Naive thymus-derived CD4-positive, alpha-beta T cell (primary cell): ENCODE results near the gene ELL. TPM values are rescaled to one million over a fixed set of nuclear protein-coding genes. Genes with fewer than 3 reads are reported as not detected.

ENCODE experiments used
- ATAC-seq: fragments of 150-1000 bp; cut with Tn5 transposase; 2 replicates; pipeline ENCODE4 v1.10.0; 2021; ENCODE audit warnings: mild to moderate bottlenecking, moderate library complexity
- CTCF ChIA-PET: fragments of 350-600 bp; sonication (Branson Sonifier 250); formaldehyde crosslinking; loops from one replicate; lab custom pipeline; 2021; ENCODE audit warnings: antibody characterized with exemption; lab: Charles Lee
- POLR2A ChIA-PET: fragments of 350-600 bp; sonication (Branson Sonifier 250); formaldehyde crosslinking; loops from one replicate; lab custom pipeline; 2021; ENCODE audit warnings: antibody characterized with exemption, inconsistent platforms; lab: Charles Lee
- DNase-seq, 9 donors: peaks; one replicate each; pipeline versions ENCODE4 v3.0.0 to v3.0.0-alpha.2; 2020 to 2022; ENCODE audit warnings: mixed read lengths in 1 of 9
- H3K27ac ChIP-seq: one replicate; pipeline ENCODE4 v1.7.0; 2013; ENCODE audit warnings: mild to moderate bottlenecking, low read depth, low read length, moderate library complexity
- H3K27me3 ChIP-seq, 2 donors: one replicate each; pipeline ENCODE4 v1.7.0; 2013; ENCODE audit warnings: low read length in 2 of 2, mild to moderate bottlenecking in 2 of 2, moderate library complexity in 2 of 2; ENCODE audit not compliant: control insufficient read depth in 2 of 2, insufficient read depth in 2 of 2
- H3K36me3 ChIP-seq, 3 experiments: 1 replicate in 2 of 3; 2 replicates in 1 of 3; pipeline ENCODE4 v1.7.0; 2013; ENCODE audit warnings: low read length in 3 of 3, mild to moderate bottlenecking in 3 of 3, moderate library complexity in 1 of 3; ENCODE audit not compliant: insufficient read depth in 3 of 3, control insufficient read depth in 2 of 3
- H3K4me1 ChIP-seq, 2 donors: one replicate each; pipeline ENCODE4 v1.7.0; 2013; ENCODE audit warnings: low read length in 2 of 2, mild to moderate bottlenecking in 2 of 2, moderate library complexity in 1 of 2; ENCODE audit not compliant: control insufficient read depth in 2 of 2, insufficient read depth in 2 of 2
- H3K4me3 ChIP-seq: 2 replicates; pipeline ENCODE4 v1.7.0; 2013; ENCODE audit warnings: mild to moderate bottlenecking, low read length
- H3K9me3 ChIP-seq, 3 experiments: 1 replicate in 2 of 3; 2 replicates in 1 of 3; pipeline ENCODE4 v1.7.0; 2013; ENCODE audit warnings: low read length in 3 of 3; ENCODE audit not compliant: control insufficient read depth in 2 of 3
- H3K27ac Mint-ChIP-seq, 9 donors: one replicate each; pipeline ENCODE4 v1.8.0; 2020 to 2022; ENCODE audit warnings: mixed read lengths in 9 of 9, mild to moderate bottlenecking in 8 of 9, moderate library complexity in 5 of 9, inconsistent platforms in 2 of 9
- H3K27me3 Mint-ChIP-seq, 5 donors: one replicate each; pipeline ENCODE4 v1.8.0; 2021 to 2022; ENCODE audit warnings: mixed read lengths in 5 of 5, mild to moderate bottlenecking in 1 of 5
- H3K36me3 Mint-ChIP-seq, 5 donors: one replicate each; pipeline ENCODE4 v1.8.0; 2020 to 2022; ENCODE audit warnings: mixed read lengths in 5 of 5, mild to moderate bottlenecking in 3 of 5, inconsistent platforms in 1 of 5
- H3K4me1 Mint-ChIP-seq, 7 donors: one replicate each; pipeline ENCODE4 v1.8.0; 2020 to 2022; ENCODE audit warnings: mixed read lengths in 7 of 7, mild to moderate bottlenecking in 3 of 7, inconsistent platforms in 1 of 7
- H3K4me3 Mint-ChIP-seq, 10 donors: one replicate each; pipeline ENCODE4 v1.8.0; 2020 to 2022; ENCODE audit warnings: mild to moderate bottlenecking in 10 of 10, mixed read lengths in 10 of 10, moderate library complexity in 6 of 10, inconsistent platforms in 2 of 10
- H3K9me3 Mint-ChIP-seq, 11 donors: one replicate each; pipeline ENCODE4 v1.8.0; 2020 to 2022; ENCODE audit warnings: mixed read lengths in 11 of 11, mild to moderate bottlenecking in 4 of 11, inconsistent platforms in 1 of 11, moderate library complexity in 1 of 11
- intact Hi-C, 2 donors: fragments of 100-400 bp; cut with micrococcal nuclease; formaldehyde crosslinking; loops; one replicate each; pipeline ENCODE4 v1.15.1; 2023
- polyA plus RNA-seq, 2 donors: library from polyadenylated mRNA; unstranded; fragments of 300-500 nt; fragmentation: Illumina TruSeq; gene quantifications; one replicate each; pipeline ENCODE4 v1.2.3, GENCODE V29; 2021
- total RNA-seq, 6 experiments: library from RNA in 5 of 6; stranded (reverse) in 5 of 6; gene quantifications; 1 replicate in 5 of 6; 2 replicates in 1 of 6; pipeline ENCODE4 v1.2.3 and lab custom pipeline; 2021 to 2026

The ELL gene
- total and polyA plus RNA-seq, 7 experiments from 2014 or later: 8.9 to 70.4 (median 22.1) TPM

GRCh38 chr19:18558202-18558555 lies 36.3 kb upstream of the ELL start:
- intact Hi-C loops: no loop called here
- H3K4me3 ChIP-seq: peak overlapping the region; percentile 84
- Mint-ChIP-seq H3K36me3 (peaks cover 0 to 11% (median 3%) of the 10 kb centered on the region in 5 donors), H3K27me3 (no peaks in the 10 kb centered on the region), H3K4me1 (peaks cover 6 to 25% (median 23%) of the 10 kb centered on the region in 7 donors), H3K27ac (peak overlapping the region; percentile 87 to 97 (median 95)), H3K4me3 (peak overlapping the region; percentile 83 to 93 (median 91)), H3K9me3 (peaks cover 0 to 2% (median 0%) of the 10 kb centered on the region in 11 donors)
- H3K27ac ChIP-seq: peak overlapping the region; percentile 95
- ChIA-PET POLR2A (interaction anchor here (0.6 to 2.6 kb wide), 18 partner anchors 8 to 1433 kb away, joined by 3 to 47 read pairs (median 6); partner anchors contain the start of genes COPE, DDX49, ELL and FKBP8), CTCF (interaction anchor here (0.6 to 2.1 kb wide), 8 partner anchors 10 to 289 kb away, joined by 3 to 11 read pairs (median 4); partner anchors contain the start of genes REX1BD and UBA52)
- DNase-seq (no peak), ATAC-seq (no peak)
- peaks cover 13 to 15% of the 10 kb centered on the region in 2 donors for H3K4me1 ChIP-seq
- H3K9me3 ChIP-seq: no peaks in the 10 kb centered on the region
- H3K36me3 ChIP-seq: peaks cover 0 to 18% (median 7%) of the 10 kb centered on the region in 3 experiments
- H3K27me3 ChIP-seq: no peaks in the 10 kb centered on the region

- peak within 1 kb of the TSS; percentile 87 to 97 (median 96) for H3K27ac Mint-ChIP-seq
- peak within 1 kb of the TSS; percentile 84 for H3K4me3 ChIP-seq
- POLR2A ChIA-PET: interaction anchor here (0.6 to 2.6 kb wide), 22 partner anchors 9 to 1433 kb away, joined by 3 to 47 read pairs (median 5); partner anchors contain the start of genes COPE, DDX49, ELL and FKBP8
Measured at GRCh38 chr19:18557411-18558201, 35.7 kb upstream of the ELL start, which contains the start of gene KXD1. Gene KXD1 (plus strand): TSS chr19:18557870. CDS start chr19:18562057, 4,187 bp downstream.

GRCh38 chr19:18551631-18552030 lies 29.8 kb upstream of the ELL start:
- Histone ChIP-seq H3K36me3 (no peaks in the 10 kb centered on the region), H3K4me3 (no peak overlapping the region), H3K9me3 (no peaks in the 10 kb centered on the region), H3K4me1 (no peaks in the 10 kb centered on the region), H3K27ac (no peak overlapping the region), H3K27me3 (no peaks in the 10 kb centered on the region)
- ChIA-PET CTCF (no interaction called here), POLR2A (interaction anchor here (0.7 kb wide), 1 partner anchor 643 kb away, joined by 5 read pairs; no protein-coding TSS in a partner anchor)
- Mint-ChIP-seq H3K27ac (no peak overlapping the region), H3K27me3 (no peaks in the 10 kb centered on the region), H3K4me1 (no peaks in the 10 kb centered on the region), H3K9me3 (no peaks in the 10 kb centered on the region), H3K36me3 (no peaks in the 10 kb centered on the region), H3K4me3 (no peak overlapping the region)
- intact Hi-C loops: no loop called here
- DNase-seq: no peak
- ATAC-seq: no peak

More at GRCh38 chr19:18557411-18558201, 35.7 kb upstream of the ELL start, which contains the start of gene KXD1:
- H3K4me1 ChIP-seq: peaks cover 13 to 15% of the 10 kb centered on the region in 2 donors
- Mint-ChIP-seq H3K4me3 (peak within 1 kb of the TSS; percentile 83 to 93 (median 91)), H3K27me3 (no peaks in the 10 kb centered on the region), H3K9me3 (peaks cover 0 to 2% (median 0%) of the 10 kb centered on the region in 11 donors), H3K36me3 (peaks cover 0 to 7% (median 3%) of the 10 kb centered on the region in 5 donors), H3K4me1 (peaks cover 6 to 25% (median 23%) of the 10 kb centered on the region in 7 donors)
- no peaks in the 10 kb centered on the region for H3K9me3 ChIP-seq
- ATAC-seq (peak; percentile 100), DNase-seq (peak; percentile 89 to 99 (median 97))
- no peaks in the 10 kb centered on the region for H3K27me3 ChIP-seq
- CTCF ChIA-PET: interaction anchor here (0.6 to 2.1 kb wide), 8 partner anchors 10 to 289 kb away, joined by 3 to 11 read pairs (median 4); partner anchors contain the start of genes REX1BD and UBA52
- peak within 1 kb of the TSS; percentile 95 for H3K27ac ChIP-seq
- intact Hi-C loops: loop anchor here (1.0 to 2.0 kb wide), 11 partner anchors 13 to 364 kb away; partner anchors contain the start of genes COPE (in 2 of the 2), DDX49 (in 2 of the 2), ELL (in 2 of the 2) and UBA52 (in 2 of the 2)
- peaks cover 0 to 12% (median 6%) of the 10 kb centered on the region in 3 experiments for H3K36me3 ChIP-seq

GRCh38 chr19:18543814-18544475 lies 22.1 kb upstream of the ELL start:
- DNase-seq (peak; percentile 40 to 86 (median 74)), ATAC-seq (peak; percentile 88)
- Histone ChIP-seq H3K4me3 (peak overlapping the region; percentile 67), H3K9me3 (no peaks in the 10 kb centered on the region), H3K4me1 (peaks cover 15 to 16% of the 10 kb centered on the region in 2 donors), H3K36me3 (peaks cover 0 to 23% (median 3%) of the 10 kb centered on the region in 3 experiments), H3K27me3 (no peaks in the 10 kb centered on the region), H3K27ac (peak overlapping the region; percentile 87)
- H3K27me3 Mint-ChIP-seq: no peaks in the 10 kb centered on the region
- CTCF ChIA-PET: interaction anchor here (0.8 to 2.5 kb wide), 4 partner anchors 10 to 156 kb away, joined by 3 to 9 read pairs (median 5); partner anchors contain the start of gene KXD1
- peak overlapping the region; percentile 90 to 99 (median 94) for H3K4me3 Mint-ChIP-seq
- H3K4me1 Mint-ChIP-seq: peaks cover 14 to 31% (median 26%) of the 10 kb centered on the region in 7 donors
- peaks cover 0 to 5% (median 0%) of the 10 kb centered on the region in 5 donors for H3K36me3 Mint-ChIP-seq
- POLR2A ChIA-PET: interaction anchor here (0.9 to 2.8 kb wide), 11 partner anchors 10 to 290 kb away, joined by 3 to 42 read pairs (median 5); partner anchors contain the start of genes KXD1, REX1BD and UBA52
- H3K27ac Mint-ChIP-seq: peak overlapping the region; percentile 89 to 100 (median 97)
- intact Hi-C loops: loop anchor here (1.0 to 5.0 kb wide), 7 partner anchors 13 to 375 kb away; partner anchors contain the start of genes ELL (in 2 of the 2), KXD1 (in 2 of the 2), UBA52 (in 2 of the 2) and COPE (in 1 of the 2)
- H3K9me3 Mint-ChIP-seq: no peaks in the 10 kb centered on the region

GRCh38 chr19:18542941-18543813 lies 21.3 kb upstream of the ELL start, which contains the start of gene FKBP8:
Gene FKBP8 (minus strand): TSS chr19:18543573. CDS start chr19:18541970, 1,603 bp downstream.
- DNase-seq: peak; percentile 84 to 95 (median 91)
- H3K4me1 ChIP-seq: peaks cover 15 to 16% of the 10 kb centered on the region in 2 donors
- H3K4me1 Mint-ChIP-seq: peaks cover 14 to 31% (median 26%) of the 10 kb centered on the region in 7 donors
- no peaks in the 10 kb centered on the region for H3K27me3 Mint-ChIP-seq
- peak within 1 kb of the TSS; percentile 68 for H3K4me3 ChIP-seq
- H3K9me3 ChIP-seq: no peaks in the 10 kb centered on the region
- no peaks in the 10 kb centered on the region for H3K9me3 Mint-ChIP-seq
- peak within 1 kb of the TSS; percentile 90 to 99 (median 94) for H3K4me3 Mint-ChIP-seq
- peak; percentile 97 for ATAC-seq
- peak within 1 kb of the TSS; percentile 89 to 100 (median 97) for H3K27ac Mint-ChIP-seq
- H3K36me3 Mint-ChIP-seq: peaks cover 0 to 5% (median 0%) of the 10 kb centered on the region in 5 donors
- ChIA-PET POLR2A (interaction anchor here (0.6 to 2.8 kb wide), 20 partner anchors 10 to 378 kb away, joined by 3 to 42 read pairs (median 3); partner anchors contain the start of genes ELL, KXD1, REX1BD and UBA52), CTCF (interaction anchor here (0.6 to 2.5 kb wide), 5 partner anchors 15 to 155 kb away, joined by 3 to 9 read pairs (median 3); partner anchors contain the start of gene KXD1)
- H3K27ac ChIP-seq: peak within 1 kb of the TSS; percentile 87
- no peaks in the 10 kb centered on the region for H3K27me3 ChIP-seq
- intact Hi-C loops: loop anchor here (1.0 to 5.0 kb wide), 5 partner anchors 14 to 376 kb away; partner anchors contain the start of genes COPE (in 1 of the 2), DDX49 (in 1 of the 2), ELL (in 1 of the 2) and KLHL26 (in 1 of the 2)
- H3K36me3 ChIP-seq: peaks cover 0 to 26% (median 3%) of the 10 kb centered on the region in 3 experiments
